Pancreas (tissue), 10 donors: ENCODE measurements around the gene KRTAP2-3. TPM values are rescaled to one million over a fixed set of nuclear protein-coding genes. Genes with fewer than 3 reads are reported as not detected.
"Not testable (repeated sequence)": the region's sequence is repeated elsewhere in the genome, so short reads cannot be mapped to it uniquely, and the experiment has no call there.

Experiments
- ATAC-seq, 4 donors: fragments of 200-7000 bp; cut with Tn5 transposase; one replicate each; pipeline versions ENCODE4 v1.8.0 to v1.9.1; 2020; ENCODE audit warnings: mild to moderate bottlenecking in 4 of 4, moderate library complexity in 4 of 4
- DNase-seq, 6 donors: peaks; one replicate each; pipeline ENCODE4 v3.0.0-alpha.2; 2020
- FAIRE-seq: peaks from 2 replicates; lab custom pipeline; 2012; peaks lifted over from hg19 to GRCh38; lab: Jason Lieb, UNC
- H3K27ac ChIP-seq, 4 donors: fragments of 200-600 bp; sonication (generic); 1 replicate in 3 of 4; 2 replicates in 1 of 4; pipeline versions ENCODE4 v1.5.0 to v1.8.0; 2020
- H3K27me3 ChIP-seq, 4 donors: fragments of 200-600 bp; one replicate each; pipeline ENCODE4 v1.8.0; 2021
- H3K36me3 ChIP-seq, 3 donors: fragments of 200-600 bp; sonication (generic) in 1 of 3; one replicate each; pipeline versions ENCODE4 v1.5.0 to v1.8.0; 2020 to 2021
- H3K4me1 ChIP-seq, 3 donors: fragments of 200-600 bp; one replicate each; pipeline ENCODE4 v1.8.0; 2021
- H3K4me3 ChIP-seq, 4 donors: fragments of 200-600 bp; sonication (generic) in 2 of 4; one replicate each; pipeline versions ENCODE4 v1.5.0 to v1.8.0; 2020 to 2021
- H3K9me3 ChIP-seq, 4 donors: fragments of 200-600 bp; one replicate each; pipeline ENCODE4 v1.8.0; 2021
- WGBS, 2 donors: extraction: QIAGEN DNeasy Blood & Tissue Kit; methylation state at CpG; one replicate each; pipeline ENCODE4 v1.1.7; 2013; 5-methylcytosine and 5-hydroxymethylcytosine counted together
- intact Hi-C, 3 donors: fragments of 100-400 bp; cut with DNase I; formaldehyde crosslinking; loops; one replicate each; pipeline versions ENCODE4 v1.11.1 to v1.14.2; 2022
- polyA plus RNA-seq, 2 donors: library from polyadenylated mRNA; stranded (reverse); fragments of 200-250 nt; gene quantifications; one replicate each; pipeline ENCODE4 v1.2.3, GENCODE V29; 2013
- total RNA-seq, 6 donors: library from RNA; stranded (reverse); fragmentation: NEBNext Ultra II Directional in 4 of 6; extraction: Animal tissue kit (Norgen Biotek cat#: 25700) in 4 of 6; gene quantifications; one replicate each; pipeline versions ENCODE4 v1.2.1 to v1.2.4, GENCODE V29; 2021 to 2023
- TF ChIP-seq, protein P1 (sequence below), 4 donors: fragments of 200-600 bp; sonication (generic) in 3 of 4; IDR thresholded peaks; one replicate each; pipeline versions ENCODE4 v1.5.0 to v1.8.0; 2021; ENCODE audit warnings: antibody characterized with exemption in 4 of 4
- donor health status: healthy with polysubstance abuse.
- donor health status: DM: no; HTN: no; CAD: no; lungs with moderate emphysema.
- donor health status: DM: no; HTN: no; CAD: no.
- donor health status: control.
- donor health status: control.
- donor health status: Bipolar disorder and iron deficiency.
- donor health status: DM: yes; HTN: yes; CAD: no.
- donor health status: DM: no; HTN: no; CAD: no.
- donor health status: DM: no; HTN: no; CAD: no.
- donor health status: DM: yes; HTN: yes; CAD: no.

Gene KRTAP2-3, protein sequence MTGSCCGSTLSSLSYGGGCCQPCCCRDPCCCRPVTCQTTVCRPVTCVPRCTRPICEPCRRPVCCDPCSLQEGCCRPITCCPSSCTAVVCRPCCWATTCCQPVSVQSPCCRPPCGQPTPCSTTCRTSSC
- total RNA-seq (not detected), polyA plus RNA-seq (not detected)

DNA sequence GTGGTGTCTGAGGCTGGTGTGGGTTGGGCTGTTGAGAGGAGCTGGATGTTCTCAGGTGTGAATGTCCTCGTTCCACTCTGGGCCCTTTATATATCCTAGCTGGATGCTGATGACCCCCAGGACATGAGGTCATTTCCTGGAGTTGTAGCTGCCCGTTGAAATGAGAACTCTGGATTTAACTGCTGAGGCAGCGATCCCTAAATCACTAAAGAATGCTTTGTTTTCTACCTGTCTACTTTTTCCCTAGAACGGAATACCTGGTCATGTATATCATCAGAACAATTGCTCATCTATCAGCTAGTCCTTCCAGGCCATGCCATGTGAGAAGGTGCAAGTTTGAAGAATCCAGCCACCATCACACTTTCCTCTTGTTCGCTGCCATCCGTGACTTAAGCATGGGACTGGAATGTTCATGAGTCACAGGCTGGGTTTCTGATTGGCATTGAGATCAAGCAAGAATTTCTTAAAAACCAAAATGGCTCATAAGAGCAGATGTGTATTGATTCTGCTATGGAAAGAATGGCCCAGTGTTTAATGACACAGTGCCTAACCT lies at the start of gene KRTAP2-3:
KRTAP2-3 (minus strand) TSS at position 63 of the 553 bp plus-strand sequence. CDS start 64 bp downstream, outside the sequence.
- TF ChIP-seq, protein P1, sequence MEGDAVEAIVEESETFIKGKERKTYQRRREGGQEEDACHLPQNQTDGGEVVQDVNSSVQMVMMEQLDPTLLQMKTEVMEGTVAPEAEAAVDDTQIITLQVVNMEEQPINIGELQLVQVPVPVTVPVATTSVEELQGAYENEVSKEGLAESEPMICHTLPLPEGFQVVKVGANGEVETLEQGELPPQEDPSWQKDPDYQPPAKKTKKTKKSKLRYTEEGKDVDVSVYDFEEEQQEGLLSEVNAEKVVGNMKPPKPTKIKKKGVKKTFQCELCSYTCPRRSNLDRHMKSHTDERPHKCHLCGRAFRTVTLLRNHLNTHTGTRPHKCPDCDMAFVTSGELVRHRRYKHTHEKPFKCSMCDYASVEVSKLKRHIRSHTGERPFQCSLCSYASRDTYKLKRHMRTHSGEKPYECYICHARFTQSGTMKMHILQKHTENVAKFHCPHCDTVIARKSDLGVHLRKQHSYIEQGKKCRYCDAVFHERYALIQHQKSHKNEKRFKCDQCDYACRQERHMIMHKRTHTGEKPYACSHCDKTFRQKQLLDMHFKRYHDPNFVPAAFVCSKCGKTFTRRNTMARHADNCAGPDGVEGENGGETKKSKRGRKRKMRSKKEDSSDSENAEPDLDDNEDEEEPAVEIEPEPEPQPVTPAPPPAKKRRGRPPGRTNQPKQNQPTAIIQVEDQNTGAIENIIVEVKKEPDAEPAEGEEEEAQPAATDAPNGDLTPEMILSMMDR (IDR thresholded peaks at IDR 0.05): no peak
- WGBS, 2 donors: 52 to 54% methylated on average over 6 of the region's 6 CpGs
- Histone ChIP-seq H3K27ac (no peak within 1 kb of the TSS), H3K36me3 (no peaks in the 10 kb centered on the region), H3K4me3 (no peak within 1 kb of the TSS), H3K4me1 (no peaks in the 10 kb centered on the region), H3K9me3 (no peaks in the 10 kb centered on the region), H3K27me3 (peaks cover 0 to 10% (median 3%) of the 10 kb centered on the region in 4 donors)
- FAIRE-seq (no peak), ATAC-seq (no peak), DNase-seq (no peak)
- intact Hi-C loops: no loop called here

DNA sequence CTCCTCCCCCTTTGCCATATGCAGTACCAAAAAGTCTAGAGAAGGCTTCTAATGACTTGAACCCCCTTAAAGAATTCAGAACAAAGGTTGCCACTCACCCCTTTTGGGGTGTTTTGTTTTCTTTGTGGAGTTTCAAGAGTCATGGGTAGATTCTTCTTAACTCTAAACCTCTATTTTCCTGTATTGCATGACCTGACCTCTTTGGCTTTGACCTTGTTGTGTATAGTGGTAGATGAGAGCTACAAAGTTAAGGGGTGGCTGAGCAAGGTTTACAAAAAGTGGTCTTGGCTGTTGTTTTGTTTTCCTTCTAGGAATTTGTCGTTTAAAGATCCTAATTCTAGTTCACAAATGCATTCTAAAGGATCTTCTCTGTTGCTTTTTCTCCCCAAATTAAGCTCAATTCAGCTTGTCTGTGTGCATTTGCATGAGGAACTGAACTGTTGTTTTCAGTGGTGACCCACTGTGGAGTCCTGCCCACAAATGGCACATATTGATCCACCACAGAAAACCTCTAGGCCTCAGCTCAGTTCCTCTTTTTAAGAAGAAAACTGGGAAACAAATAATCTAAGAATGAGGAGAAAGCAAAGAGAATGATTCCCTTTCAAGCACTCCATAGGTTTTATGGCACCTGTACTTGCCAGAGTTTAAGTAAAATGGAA lies 48.9 kb upstream of the KRTAP2-3 start:
- H3K27ac ChIP-seq, H3K36me3 ChIP-seq, ATAC-seq, H3K9me3 ChIP-seq, FAIRE-seq, H3K4me3 ChIP-seq, H3K27me3 ChIP-seq, H3K4me1 ChIP-seq, DNase-seq, intact Hi-C loops: not testable (repeated sequence)
- WGBS, 2 donors: 0 to 51% methylated on average over 1 of the region's 1 CpG

DNA sequence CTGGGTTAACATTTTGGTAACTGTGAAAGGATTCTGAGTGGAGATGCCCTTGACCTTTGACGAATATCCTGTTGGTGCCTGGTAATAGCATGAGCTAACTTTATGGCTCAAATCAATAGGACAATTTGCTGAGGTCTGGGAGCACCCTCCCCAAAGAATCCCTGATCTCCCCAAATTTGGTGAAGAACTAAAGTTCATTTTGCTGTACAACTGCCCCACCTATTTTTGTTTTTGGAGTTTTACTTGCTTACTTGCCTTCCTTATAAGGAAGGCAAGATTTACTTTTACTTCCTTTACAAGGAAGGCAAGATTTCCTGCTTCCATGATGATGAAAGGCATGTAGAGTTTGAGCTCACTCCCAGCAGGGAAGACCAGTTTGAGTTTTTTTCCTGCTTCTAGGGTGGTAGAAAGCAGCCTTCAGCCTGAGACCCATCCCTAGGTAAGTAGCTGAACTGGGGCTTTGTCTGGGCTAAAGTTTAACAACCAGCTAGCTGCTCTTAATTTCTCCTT lies 48.1 kb upstream of the KRTAP2-3 start:
- intact Hi-C loops: no loop called here
- Histone ChIP-seq H3K9me3 (no peaks in the 10 kb centered on the region), H3K4me3 (no peak overlapping the region), H3K4me1 (no peaks in the 10 kb centered on the region), H3K27ac (no peak overlapping the region), H3K27me3 (no peaks in the 10 kb centered on the region), H3K36me3 (no peaks in the 10 kb centered on the region)
- FAIRE-seq (no peak), DNase-seq (no peak), ATAC-seq (no peak)
- TF ChIP-seq, protein P1 (IDR thresholded peaks at IDR 0.05): no peak
- WGBS, 2 donors: 29 to 35% methylated on average over 1 of the region's 1 CpG

DNA sequence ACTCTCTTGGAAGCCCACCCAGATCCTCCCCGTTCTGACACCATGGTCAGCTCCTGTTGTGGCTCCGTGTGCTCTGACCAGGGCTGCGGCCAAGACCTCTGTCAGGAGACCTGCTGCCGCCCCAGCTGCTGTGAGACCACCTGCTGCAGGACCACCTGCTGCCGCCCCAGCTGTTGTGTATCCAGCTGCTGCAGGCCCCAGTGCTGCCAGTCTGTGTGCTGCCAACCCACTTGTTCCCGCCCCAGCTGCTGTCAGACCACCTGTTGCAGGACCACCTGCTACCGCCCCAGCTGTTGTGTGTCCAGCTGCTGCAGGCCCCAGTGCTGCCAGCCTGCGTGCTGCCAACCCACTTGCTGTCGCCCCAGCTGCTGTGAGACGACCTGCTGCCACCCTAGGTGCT lies 45.4 kb upstream of the KRTAP2-3 start, which contains the start of gene KRTAP4-9:
KRTAP4-9 (plus strand) TSS at position 43 of the 400 bp plus-strand sequence; CDS start at position 43, 0 bp downstream.
- H3K27me3 ChIP-seq, H3K27ac ChIP-seq, H3K4me1 ChIP-seq, H3K4me3 ChIP-seq, FAIRE-seq, intact Hi-C loops, H3K36me3 ChIP-seq, ATAC-seq, H3K9me3 ChIP-seq, DNase-seq: not testable (repeated sequence)
- WGBS, 2 donors: 57 to 59% methylated on average over 6 to 10 of the region's 10 CpGs

DNA sequence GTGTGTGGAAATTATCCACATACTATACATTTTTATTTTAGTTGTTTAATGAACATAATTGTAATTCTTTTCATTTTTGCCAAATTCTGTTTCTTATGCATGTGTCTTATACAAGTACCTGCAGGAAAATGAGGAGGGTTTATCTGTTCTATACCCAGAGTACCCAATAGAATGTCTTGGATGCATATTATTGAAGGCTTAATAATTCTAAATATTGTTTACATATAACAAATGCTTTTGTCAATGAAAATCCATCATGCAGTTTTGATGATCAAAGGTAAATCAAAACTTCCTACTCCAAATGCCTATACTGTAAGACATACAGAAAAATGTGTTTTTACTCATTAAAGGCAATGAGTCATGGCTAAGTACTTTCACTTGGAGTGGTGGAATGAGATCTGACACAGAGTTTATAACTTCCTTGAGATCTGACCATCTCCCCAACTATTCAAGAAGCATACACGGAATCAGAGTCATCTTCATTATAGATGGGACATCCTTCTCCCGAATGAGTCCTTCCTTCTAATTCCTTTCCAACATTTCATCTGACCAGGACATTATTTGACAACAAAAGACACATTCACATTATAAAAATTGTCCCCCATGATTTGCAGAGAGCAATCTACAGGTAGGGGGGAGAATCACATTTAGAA lies 44.6 kb upstream of the KRTAP2-3 start:
- H3K4me3 ChIP-seq, intact Hi-C loops, ATAC-seq, DNase-seq, H3K9me3 ChIP-seq, H3K36me3 ChIP-seq, H3K4me1 ChIP-seq, H3K27me3 ChIP-seq, H3K27ac ChIP-seq, FAIRE-seq: not testable (repeated sequence)
- whole genome bisulfite sequencing, 2 donors: 45 to 66% methylated on average over 2 of the region's 2 CpGs

DNA sequence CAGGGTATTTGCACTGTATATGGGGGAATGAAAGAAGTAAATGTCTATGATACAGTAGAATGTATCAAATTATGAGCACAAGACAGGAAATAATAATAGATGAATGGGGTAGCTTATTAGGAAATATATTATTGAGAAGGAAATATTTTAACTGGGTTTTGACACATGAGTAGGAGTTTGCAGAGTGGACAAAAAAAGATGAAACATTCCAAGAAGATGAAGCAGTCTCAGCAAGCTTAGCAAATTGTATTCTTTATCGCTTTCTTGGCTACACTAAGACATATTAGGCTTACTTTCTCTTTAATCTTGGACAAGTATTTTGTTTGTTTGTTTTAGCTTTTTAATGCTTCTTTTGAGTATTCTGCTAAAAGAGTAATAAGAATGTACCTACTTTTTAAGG lies 44.0 kb upstream of the KRTAP2-3 start:
- Histone ChIP-seq H3K4me3 (no peak overlapping the region), H3K36me3 (no peaks in the 10 kb centered on the region), H3K9me3 (no peaks in the 10 kb centered on the region), H3K27ac (no peak overlapping the region), H3K4me1 (no peaks in the 10 kb centered on the region), H3K27me3 (no peaks in the 10 kb centered on the region)
- FAIRE-seq (no peak), DNase-seq (no peak), ATAC-seq (no peak)
- 89 to 98% methylated on average over 1 of the region's 1 CpG for WGBS, 2 donors
- intact Hi-C loops: no loop called here
- TF ChIP-seq, protein P1 (IDR thresholded peaks at IDR 0.05): no peak
